Measurements from ENCODE around the gene MBD6.
"Not testable (repeated sequence)": the region's sequence is repeated elsewhere in the genome, so short reads cannot be mapped to it uniquely, and the experiment has no call there.

GRCh38 chr12:57570438-57570837, 47.8 kb downstream of the MBD6 start:
- not testable (repeated sequence) for TF ChIP-seq CTCF, EP300 (IDR thresholded peaks at IDR 0.05)
